CD14-positive monocyte (primary cell): ENCODE measurements around the gene NRBP1. TPM values are rescaled to one million over a fixed set of nuclear protein-coding genes. Genes with fewer than 3 reads are reported as not detected.

Experiments
- DNase-seq, 3 donors: peaks; one replicate each; pipeline ENCODE4 v3.0.0-alpha.2; 2011 to 2022
- H2AFZ ChIP-seq: 2 replicates; pipeline ENCODE4 v1.6.0; 2012; ENCODE audit warnings: mild to moderate bottlenecking, low read depth, low read length, inconsistent platforms; ENCODE audit not compliant: insufficient read depth, poor library complexity, severe bottlenecking
- H3K27ac ChIP-seq, 2 donors: 1 replicate in 1 of 2; 2 replicates in 1 of 2; pipeline ENCODE4 v1.5.1; 2012 to 2013; ENCODE audit warnings: low read length in 2 of 2, control low read depth in 1 of 2, inconsistent platforms in 1 of 2, low read depth in 1 of 2, mild to moderate bottlenecking in 1 of 2
- H3K27me3 ChIP-seq, 2 donors: one replicate each; pipeline versions ENCODE4 v1.6.0 to v1.6.1; 2011 to 2013; ENCODE audit warnings: low read length in 2 of 2; ENCODE audit not compliant: control insufficient read depth in 2 of 2, insufficient read depth in 2 of 2
- H3K36me3 ChIP-seq, 2 donors: replicated peaks in 1 of 2; 1 replicate in 1 of 2; 2 replicates in 1 of 2; pipeline versions ENCODE4 v1.5.1 to v1.6.1; 2012 to 2013; ENCODE audit warnings: low read length in 2 of 2, control low read depth in 1 of 2, inconsistent platforms in 1 of 2, mild to moderate bottlenecking in 1 of 2; ENCODE audit not compliant: insufficient read depth in 2 of 2, control insufficient read depth in 1 of 2
- H3K4me1 ChIP-seq, 2 donors: 1 replicate in 1 of 2; 2 replicates in 1 of 2; pipeline versions ENCODE4 v1.5.1 to v1.6.1; 2012 to 2013; ENCODE audit warnings: low read length in 2 of 2, control low read depth in 1 of 2, inconsistent platforms in 1 of 2, mild to moderate bottlenecking in 1 of 2, moderate library complexity in 1 of 2; ENCODE audit not compliant: insufficient read depth in 2 of 2, control insufficient read depth in 1 of 2
- H3K4me2 ChIP-seq: replicated peaks from 2 replicates; pipeline ENCODE3; 2012; ENCODE audit warnings: low read length, moderate library complexity, mild to moderate bottlenecking; ENCODE audit not compliant: poor library complexity, severe bottlenecking; ENCODE audit errors: extremely low read depth
- H3K4me3 ChIP-seq, 3 experiments: fragments of 200-600 bp in 1 of 3; sonication (generic) in 1 of 3; replicated peaks in 1 of 3; 1 replicate in 2 of 3; 2 replicates in 1 of 3; pipeline ENCODE4 v1.5.1; 2011 to 2013; ENCODE audit warnings: low read length in 3 of 3, mild to moderate bottlenecking in 3 of 3, control low read depth in 2 of 3, low read depth in 2 of 3, inconsistent platforms in 1 of 3, moderate library complexity in 1 of 3
- H3K79me2 ChIP-seq: 2 replicates; pipeline ENCODE4 v1.6.0; 2012; ENCODE audit warnings: mild to moderate bottlenecking, control low read depth, inconsistent platforms, low read length, moderate library complexity; ENCODE audit not compliant: insufficient read depth
- H3K9ac ChIP-seq: 2 replicates; pipeline ENCODE4 v1.6.0; 2017; ENCODE audit warnings: low read length, mild to moderate bottlenecking; ENCODE audit not compliant: insufficient read depth, poor library complexity, severe bottlenecking
- H3K9me3 ChIP-seq, 2 donors: replicated peaks in 1 of 2; 1 replicate in 1 of 2; 2 replicates in 1 of 2; pipeline versions ENCODE4 v1.5.1 to v1.6.1; 2012 to 2013; ENCODE audit warnings: low read length in 2 of 2, control low read depth in 1 of 2; ENCODE audit not compliant: control insufficient read depth in 1 of 2, insufficient read depth in 1 of 2
- H4K20me1 ChIP-seq: 2 replicates; pipeline ENCODE4 v1.6.0; 2012; ENCODE audit warnings: mild to moderate bottlenecking, low read length, control low read depth, moderate library complexity; ENCODE audit not compliant: insufficient read depth
- H3K27ac Mint-ChIP-seq, 7 donors: one replicate each; pipeline ENCODE4 v1.8.0; 2020; ENCODE audit warnings: mild to moderate bottlenecking in 7 of 7, mixed read lengths in 7 of 7, moderate library complexity in 6 of 7, inconsistent platforms in 2 of 7
- H3K27me3 Mint-ChIP-seq, 3 donors: one replicate each; pipeline ENCODE4 v1.8.0; 2021 to 2022; ENCODE audit warnings: low read depth in 3 of 3, mild to moderate bottlenecking in 3 of 3, mixed read lengths in 3 of 3, moderate library complexity in 3 of 3, inconsistent platforms in 1 of 3
- H3K36me3 Mint-ChIP-seq, 2 donors: one replicate each; pipeline ENCODE4 v1.8.0; 2020; ENCODE audit warnings: mixed read lengths in 2 of 2, inconsistent platforms in 1 of 2, mild to moderate bottlenecking in 1 of 2
- H3K4me1 Mint-ChIP-seq: one replicate; pipeline ENCODE4 v1.8.0; 2020; ENCODE audit warnings: mild to moderate bottlenecking, mixed read lengths
- H3K4me3 Mint-ChIP-seq, 2 donors: one replicate each; pipeline ENCODE4 v1.8.0; 2020; ENCODE audit warnings: mild to moderate bottlenecking in 2 of 2, mixed read lengths in 2 of 2, moderate library complexity in 1 of 2
- H3K9me3 Mint-ChIP-seq, 7 donors: one replicate each; pipeline ENCODE4 v1.8.0; 2020 to 2022; ENCODE audit warnings: mixed read lengths in 7 of 7, mild to moderate bottlenecking in 6 of 7, moderate library complexity in 6 of 7, inconsistent platforms in 2 of 7
- CTCF ChIP-seq: fragments of 200-600 bp; IDR thresholded peaks from one replicate; pipeline ENCODE4 v1.8.0; 2022; ENCODE audit warnings: antibody characterized with exemption, mild to moderate bottlenecking
- WGBS: methylation state at CpG from one replicate; pipeline ENCODE4 v1.1.5; 2013; ENCODE audit warnings: missing lambda C conversion rate; ENCODE audit not compliant: insufficient coverage; 5-methylcytosine and 5-hydroxymethylcytosine counted together
- intact Hi-C, 2 donors: fragments of 100-400 bp; cut with micrococcal nuclease; formaldehyde crosslinking; loops; one replicate each; pipeline versions ENCODE4 v1.15.0 to v1.15.1; 2023
- polyA plus RNA-seq, 3 donors: library from polyadenylated mRNA; depleted of rRNA in 1 of 3; unstranded in 2 of 3; stranded (reverse) in 1 of 3; fragments of 300-500 nt in 2 of 3; fragments of >200 nt in 1 of 3; fragmentation: Illumina TruSeq in 2 of 3; gene quantifications; 1 replicate in 2 of 3; 2 replicates in 1 of 3; pipeline ENCODE4 v1.2.3, GENCODE V29; 2012 to 2021

NRBP1 gene
- polyA plus RNA-seq, 3 donors: 95.6 to 108 (median 102) TPM

GRCh38 chr2:27453968-27454367 is 25.5 kb downstream of the NRBP1 start:
- Histone ChIP-seq H2AFZ (no peak overlapping the region), H3K79me2 (no peaks in the 10 kb centered on the region), H3K27me3 (no peaks in the 10 kb centered on the region), H3K36me3 (peaks cover 10 to 51% of the 10 kb centered on the region in 2 donors), H3K9me3 (no peaks in the 10 kb centered on the region), H3K4me1 (no peaks in the 10 kb centered on the region), H3K9ac (no peak overlapping the region), H3K4me2 (no peak overlapping the region), H3K27ac (no peak overlapping the region), H3K4me3 (no peak overlapping the region), H4K20me1 (no peaks in the 10 kb centered on the region)
- intact Hi-C loops: no loop called here
- WGBS: 93% methylated on average over 3 of the region's 7 CpGs
- Mint-ChIP-seq H3K4me1 (no peaks in the 10 kb centered on the region), H3K36me3 (peaks cover 32 to 42% of the 10 kb centered on the region in 2 donors), H3K27ac (peak overlapping the region in 2 of 7 donors; percentile 21 to 32), H3K27me3 (peaks cover 0 to 2% (median 0%) of the 10 kb centered on the region in 3 donors), H3K4me3 (no peak overlapping the region), H3K9me3 (peaks cover 0 to 1% (median 0%) of the 10 kb centered on the region in 7 donors)
- no peak for TF ChIP-seq CTCF
- no peak for DNase-seq

GRCh38 chr2:27461118-27461517 is 32.7 kb downstream of the NRBP1 start:
- H3K27ac Mint-ChIP-seq: no peak overlapping the region
- DNase-seq: no peak
- H3K9me3 ChIP-seq: no peaks in the 10 kb centered on the region
- H3K27ac ChIP-seq: no peak overlapping the region
- peaks cover 0 to 19% of the 10 kb centered on the region in 2 donors for H3K36me3 ChIP-seq
- no peak for TF ChIP-seq CTCF
- intact Hi-C loops: no loop called here
- no peaks in the 10 kb centered on the region for H3K27me3 Mint-ChIP-seq
- H3K4me1 Mint-ChIP-seq: no peaks in the 10 kb centered on the region
- no peaks in the 10 kb centered on the region for H4K20me1 ChIP-seq
- H3K4me2 ChIP-seq: no peak overlapping the region
- WGBS: 48% methylated on average over 7 of the region's 8 CpGs
- H3K79me2 ChIP-seq: no peaks in the 10 kb centered on the region
- no peak overlapping the region for H2AFZ ChIP-seq
- no peaks in the 10 kb centered on the region for H3K27me3 ChIP-seq
- H3K4me3 ChIP-seq: no peak overlapping the region
- no peak overlapping the region for H3K9ac ChIP-seq
- H3K4me1 ChIP-seq: no peaks in the 10 kb centered on the region
- peaks cover 20 to 26% of the 10 kb centered on the region in 2 donors for H3K36me3 Mint-ChIP-seq
- H3K9me3 Mint-ChIP-seq: no peaks in the 10 kb centered on the region
- H3K4me3 Mint-ChIP-seq: no peak overlapping the region
